ENCODE data around the gene ABCA9.

- TF ChIP-seq CTCF (IDR thresholded peaks at IDR 0.05) (no peak), EP300 (IDR thresholded peaks at IDR 0.05) (no peak), HOXA7 (CRISPR knock-in tag; IDR thresholded peaks at IDR 0.05) (no peak), GATA3 (IDR thresholded peaks at IDR 0.05; ENCODE audit: borderline replicate concordance) (no peak), PBX3 (IDR thresholded peaks at IDR 0.05) (no peak), RCOR1 (IDR thresholded peaks at IDR 0.05; ENCODE audit: low read depth, low read length) (no peak), POLR2A (IDR thresholded peaks at IDR 0.05; ENCODE audit: low read length) (no peak), ZSCAN20 (CRISPR knock-in tag; IDR thresholded peaks at IDR 0.05) (no peak), REST (IDR thresholded peaks at IDR 0.05) (no peak), HES2 (IDR thresholded peaks at IDR 0.05) (no peak), ELK1 (IDR thresholded peaks at IDR 0.05; ENCODE audit: low read depth, low read length) (no peak), MAX (IDR thresholded peaks at IDR 0.05) (no peak), E2F6 (IDR thresholded peaks at IDR 0.05; ENCODE audit: borderline replicate concordance, low read depth) (no peak), JUN (IDR thresholded peaks at IDR 0.05) (no peak)
These were observed 1.2 kb upstream of the ABCA9 start for GRCh38 chr17:69061721-69062556.

Data from A549 (cell line).